HepG2 (cell line): Measurements from ENCODE around the gene OR2F1. TPM values are rescaled to one million over a fixed set of nuclear protein-coding genes. Genes with fewer than 3 reads are reported as not detected.

Experiments used
- HMG20B ChIP-seq: conservative IDR thresholded peaks from 2 replicates; pipeline ENCODE4 v1.6.1; 2016; ENCODE audit warnings: missing genetic modification reagents, missing compliant biosample characterization
- MED8 ChIP-seq: sonication (generic); formaldehyde crosslinking; IDR thresholded peaks from 2 replicates; pipeline ENCODE4 v1.8.1; 2023; ENCODE audit warnings: mild to moderate bottlenecking, missing genetic modification reagents; ENCODE audit not compliant: insufficient replicate concordance
- MTF2 ChIP-seq: sonication (generic); formaldehyde crosslinking; IDR thresholded peaks from 2 replicates; pipeline ENCODE4 v1.5.0; 2020; ENCODE audit warnings: missing genetic modification reagents, borderline replicate concordance
- NAIF1 ChIP-seq: sonication (generic); formaldehyde crosslinking; IDR thresholded peaks from 2 replicates; pipeline ENCODE4 v1.5.0; 2020; ENCODE audit warnings: mild to moderate bottlenecking, missing genetic modification reagents, borderline replicate concordance
- NFIB ChIP-seq: sonication (generic); formaldehyde crosslinking; IDR thresholded peaks from 2 replicates; pipeline ENCODE4 v1.9.0; 2021; ENCODE audit warnings: missing genetic modification reagents, mild to moderate bottlenecking, borderline replicate concordance
- RFX5 ChIP-seq: IDR thresholded peaks from 2 replicates; pipeline ENCODE4 v1.6.1; 2011; ENCODE audit warnings: low read depth, low read length, improper control_type of control experiment
- STAT5B ChIP-seq: sonication (generic); formaldehyde crosslinking; IDR thresholded peaks from 2 replicates; pipeline ENCODE4 v1.4.0; 2020; ENCODE audit warnings: missing genetic modification reagents
- U2AF2 ChIP-seq: fragments of 200-400 bp; formaldehyde crosslinking; IDR thresholded peaks from 2 replicates; pipeline ENCODE4 v1.6.1; 2017; ENCODE audit warnings: low read depth, mild to moderate bottlenecking, low read length
- ZC3H13 ChIP-seq: sonication (generic); formaldehyde crosslinking; IDR thresholded peaks from 2 replicates; pipeline ENCODE4 v1.8.1; 2023; ENCODE audit warnings: mild to moderate bottlenecking, missing genetic modification reagents, moderate library complexity
- ZFP62 ChIP-seq: sonication (generic); formaldehyde crosslinking; IDR thresholded peaks from 2 replicates; pipeline ENCODE4 v1.4.0; 2020; ENCODE audit warnings: missing genetic modification reagents
- ZNF10 ChIP-seq: sonication (generic); formaldehyde crosslinking; IDR thresholded peaks from 2 replicates; pipeline ENCODE4 v1.4.0; 2020; ENCODE audit warnings: mild to moderate bottlenecking, low read depth, missing genetic modification reagents, borderline replicate concordance
- ZNF343 ChIP-seq: sonication (generic); formaldehyde crosslinking; IDR thresholded peaks from 2 replicates; pipeline ENCODE4 v1.4.0; 2020; ENCODE audit warnings: mild to moderate bottlenecking, missing genetic modification reagents
- ZNF383 ChIP-seq: sonication (generic); formaldehyde crosslinking; IDR thresholded peaks from 2 replicates; pipeline ENCODE4 v1.4.0; 2020; ENCODE audit warnings: missing genetic modification reagents, mild to moderate bottlenecking, borderline replicate concordance
- ZNF703 ChIP-seq: sonication (generic); formaldehyde crosslinking; IDR thresholded peaks from 2 replicates; pipeline ENCODE4 v1.5.1; 2020; ENCODE audit warnings: missing genetic modification reagents, mild to moderate bottlenecking, moderate library complexity, borderline replicate concordance
- polyA plus RNA-seq, 8 experiments: library from polyadenylated mRNA; depleted of rRNA in 3 of 8; stranded (reverse) in 7 of 8; unstranded in 1 of 8; fragments of >200 nt; fragmentation: Illumina TruSeq in 4 of 8; extraction: Trizol in 4 of 8; gene quantifications; 2 replicates each; pipeline versions ENCODE4 v1.2.1 to v1.2.3, GENCODE V29; 2011 to 2016; ENCODE audit warnings: low read depth in 4 of 8, missing spikeins in 1 of 8, mixed read lengths in 1 of 8; ENCODE audit not compliant: insufficient read depth in 1 of 8
- total RNA-seq, 5 experiments: library from RNA; depleted of rRNA; stranded (reverse); fragments of >200 nt; fragmentation: Illumina TruSeq; extraction: Trizol; gene quantifications; 2 replicates each; pipeline ENCODE4 v1.2.3, GENCODE V29; 2016; ENCODE audit warnings: low read depth in 1 of 5
- TF ChIP-seq, protein P1 (sequence below): IDR thresholded peaks from 2 replicates; pipeline ENCODE4 v1.6.1; 2018; ENCODE audit warnings: missing genetic modification reagents
- TF ChIP-seq, protein P2 (sequence below): sonication (generic); formaldehyde crosslinking; IDR thresholded peaks from 2 replicates; pipeline ENCODE4 v1.9.0; 2021; ENCODE audit warnings: missing genetic modification reagents, borderline replicate concordance
- TF ChIP-seq, protein P3 (sequence below): sonication (generic); formaldehyde crosslinking; IDR thresholded peaks from 2 replicates; pipeline ENCODE4 v1.4.0; 2020; ENCODE audit warnings: missing genetic modification reagents, borderline replicate concordance
- TF ChIP-seq, protein P4 (sequence below): sonication (generic); formaldehyde crosslinking; IDR thresholded peaks from 2 replicates; pipeline ENCODE4 v1.4.0; 2020; ENCODE audit warnings: missing genetic modification reagents
- TF ChIP-seq, protein P5 (sequence below): sonication (generic); formaldehyde crosslinking; IDR thresholded peaks from 2 replicates; pipeline ENCODE4; 2020; ENCODE audit warnings: missing genetic modification reagents, mild to moderate bottlenecking, borderline replicate concordance

OR2F1 gene
- total and polyA plus RNA-seq, 2 of the 13 experiments (the other 11 are each of a cell fraction or from before 2014, with no cell fraction given): 0.36 to 1.5 TPM

DNA sequence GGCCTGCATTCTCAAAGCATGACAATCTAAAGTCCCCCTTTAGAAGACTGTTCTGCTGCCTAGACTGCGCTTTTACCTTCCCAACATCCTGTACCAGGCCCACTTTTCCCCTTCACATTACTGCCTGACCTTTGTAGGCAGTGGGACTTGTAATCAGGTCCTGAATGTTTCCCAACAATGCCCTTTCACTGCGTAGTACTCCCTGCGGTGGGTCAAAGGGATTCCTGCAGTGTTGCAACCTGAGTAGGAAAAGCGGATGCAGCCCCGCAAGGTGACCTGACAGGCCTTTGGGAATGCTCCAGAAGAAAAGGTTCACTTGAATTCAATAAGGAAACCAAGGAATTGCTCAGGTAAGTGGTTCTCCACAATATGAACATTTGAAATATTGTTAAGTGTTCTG is 47.7 kb upstream of the OR2F1 start (continued):
- TF ChIP-seq, protein P1, sequence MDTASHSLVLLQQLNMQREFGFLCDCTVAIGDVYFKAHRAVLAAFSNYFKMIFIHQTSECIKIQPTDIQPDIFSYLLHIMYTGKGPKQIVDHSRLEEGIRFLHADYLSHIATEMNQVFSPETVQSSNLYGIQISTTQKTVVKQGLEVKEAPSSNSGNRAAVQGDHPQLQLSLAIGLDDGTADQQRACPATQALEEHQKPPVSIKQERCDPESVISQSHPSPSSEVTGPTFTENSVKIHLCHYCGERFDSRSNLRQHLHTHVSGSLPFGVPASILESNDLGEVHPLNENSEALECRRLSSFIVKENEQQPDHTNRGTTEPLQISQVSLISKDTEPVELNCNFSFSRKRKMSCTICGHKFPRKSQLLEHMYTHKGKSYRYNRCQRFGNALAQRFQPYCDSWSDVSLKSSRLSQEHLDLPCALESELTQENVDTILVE (CRISPR knock-in tag): peak; percentile 68; the same call in 1 of the 2 replicates
- TF ChIP-seq ZFP62 (no peak), MED8 (CRISPR knock-in tag) (peak; percentile 69), HMG20B (CRISPR knock-in tag) (peak; percentile 88), STAT5B (CRISPR knock-in tag) (no peak), ZNF10 (no peak), RFX5 (no peak), MTF2 (CRISPR knock-in tag) (no peak), NFIB (CRISPR knock-in tag) (no peak), ZNF343 (CRISPR knock-in tag) (no peak), ZC3H13 (0 out of 2 replicates have a peak, but pooled peaks have one; percentile 48), U2AF2 (no peak), ZNF383 (CRISPR knock-in tag) (no peak), ZNF703 (CRISPR knock-in tag) (no peak), NAIF1 (CRISPR knock-in tag) (no peak)
- TF ChIP-seq, protein P2, sequence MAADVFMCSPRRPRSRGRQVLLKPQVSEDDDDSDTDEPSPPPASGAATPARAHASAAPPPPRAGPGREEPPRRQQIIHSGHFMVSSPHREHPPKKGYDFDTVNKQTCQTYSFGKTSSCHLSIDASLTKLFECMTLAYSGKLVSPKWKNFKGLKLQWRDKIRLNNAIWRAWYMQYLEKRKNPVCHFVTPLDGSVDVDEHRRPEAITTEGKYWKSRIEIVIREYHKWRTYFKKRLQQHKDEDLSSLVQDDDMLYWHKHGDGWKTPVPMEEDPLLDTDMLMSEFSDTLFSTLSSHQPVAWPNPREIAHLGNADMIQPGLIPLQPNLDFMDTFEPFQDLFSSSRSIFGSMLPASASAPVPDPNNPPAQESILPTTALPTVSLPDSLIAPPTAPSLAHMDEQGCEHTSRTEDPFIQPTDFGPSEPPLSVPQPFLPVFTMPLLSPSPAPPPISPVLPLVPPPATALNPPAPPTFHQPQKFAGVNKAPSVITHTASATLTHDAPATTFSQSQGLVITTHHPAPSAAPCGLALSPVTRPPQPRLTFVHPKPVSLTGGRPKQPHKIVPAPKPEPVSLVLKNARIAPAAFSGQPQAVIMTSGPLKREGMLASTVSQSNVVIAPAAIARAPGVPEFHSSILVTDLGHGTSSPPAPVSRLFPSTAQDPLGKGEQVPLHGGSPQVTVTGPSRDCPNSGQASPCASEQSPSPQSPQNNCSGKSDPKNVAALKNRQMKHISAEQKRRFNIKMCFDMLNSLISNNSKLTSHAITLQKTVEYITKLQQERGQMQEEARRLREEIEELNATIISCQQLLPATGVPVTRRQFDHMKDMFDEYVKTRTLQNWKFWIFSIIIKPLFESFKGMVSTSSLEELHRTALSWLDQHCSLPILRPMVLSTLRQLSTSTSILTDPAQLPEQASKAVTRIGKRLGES (CRISPR knock-in tag): no peak
- TF ChIP-seq, protein P3, sequence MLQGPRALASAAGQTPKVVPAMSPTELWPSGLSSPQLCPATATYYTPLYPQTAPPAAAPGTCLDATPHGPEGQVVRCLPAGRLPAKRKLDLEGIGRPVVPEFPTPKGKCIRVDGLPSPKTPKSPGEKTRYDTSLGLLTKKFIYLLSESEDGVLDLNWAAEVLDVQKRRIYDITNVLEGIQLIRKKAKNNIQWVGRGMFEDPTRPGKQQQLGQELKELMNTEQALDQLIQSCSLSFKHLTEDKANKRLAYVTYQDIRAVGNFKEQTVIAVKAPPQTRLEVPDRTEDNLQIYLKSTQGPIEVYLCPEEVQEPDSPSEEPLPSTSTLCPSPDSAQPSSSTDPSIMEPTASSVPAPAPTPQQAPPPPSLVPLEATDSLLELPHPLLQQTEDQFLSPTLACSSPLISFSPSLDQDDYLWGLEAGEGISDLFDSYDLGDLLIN (CRISPR knock-in tag): no peak
- TF ChIP-seq, protein P4, sequence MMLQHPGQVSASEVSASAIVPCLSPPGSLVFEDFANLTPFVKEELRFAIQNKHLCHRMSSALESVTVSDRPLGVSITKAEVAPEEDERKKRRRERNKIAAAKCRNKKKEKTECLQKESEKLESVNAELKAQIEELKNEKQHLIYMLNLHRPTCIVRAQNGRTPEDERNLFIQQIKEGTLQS (CRISPR knock-in tag): 0 out of 2 replicates have a peak, but pooled peaks have one; percentile 22
- TF ChIP-seq, protein P5, sequence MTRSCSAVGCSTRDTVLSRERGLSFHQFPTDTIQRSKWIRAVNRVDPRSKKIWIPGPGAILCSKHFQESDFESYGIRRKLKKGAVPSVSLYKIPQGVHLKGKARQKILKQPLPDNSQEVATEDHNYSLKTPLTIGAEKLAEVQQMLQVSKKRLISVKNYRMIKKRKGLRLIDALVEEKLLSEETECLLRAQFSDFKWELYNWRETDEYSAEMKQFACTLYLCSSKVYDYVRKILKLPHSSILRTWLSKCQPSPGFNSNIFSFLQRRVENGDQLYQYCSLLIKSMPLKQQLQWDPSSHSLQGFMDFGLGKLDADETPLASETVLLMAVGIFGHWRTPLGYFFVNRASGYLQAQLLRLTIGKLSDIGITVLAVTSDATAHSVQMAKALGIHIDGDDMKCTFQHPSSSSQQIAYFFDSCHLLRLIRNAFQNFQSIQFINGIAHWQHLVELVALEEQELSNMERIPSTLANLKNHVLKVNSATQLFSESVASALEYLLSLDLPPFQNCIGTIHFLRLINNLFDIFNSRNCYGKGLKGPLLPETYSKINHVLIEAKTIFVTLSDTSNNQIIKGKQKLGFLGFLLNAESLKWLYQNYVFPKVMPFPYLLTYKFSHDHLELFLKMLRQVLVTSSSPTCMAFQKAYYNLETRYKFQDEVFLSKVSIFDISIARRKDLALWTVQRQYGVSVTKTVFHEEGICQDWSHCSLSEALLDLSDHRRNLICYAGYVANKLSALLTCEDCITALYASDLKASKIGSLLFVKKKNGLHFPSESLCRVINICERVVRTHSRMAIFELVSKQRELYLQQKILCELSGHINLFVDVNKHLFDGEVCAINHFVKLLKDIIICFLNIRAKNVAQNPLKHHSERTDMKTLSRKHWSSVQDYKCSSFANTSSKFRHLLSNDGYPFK (CRISPR knock-in tag): no peak
